Non-pigmented ciliary epithelial cell (primary cell): ENCODE measurements around the gene TTL.
"Not testable (repeated sequence)": the region's sequence is repeated elsewhere in the genome, so short reads cannot be mapped to it uniquely, and the experiment has no call there.

Experiments used
- DNase-seq: peaks from one replicate; pipeline ENCODE4 v3.0.0-alpha.2; 2010; ENCODE audit warnings: low read depth

Gene TTL

DNA sequence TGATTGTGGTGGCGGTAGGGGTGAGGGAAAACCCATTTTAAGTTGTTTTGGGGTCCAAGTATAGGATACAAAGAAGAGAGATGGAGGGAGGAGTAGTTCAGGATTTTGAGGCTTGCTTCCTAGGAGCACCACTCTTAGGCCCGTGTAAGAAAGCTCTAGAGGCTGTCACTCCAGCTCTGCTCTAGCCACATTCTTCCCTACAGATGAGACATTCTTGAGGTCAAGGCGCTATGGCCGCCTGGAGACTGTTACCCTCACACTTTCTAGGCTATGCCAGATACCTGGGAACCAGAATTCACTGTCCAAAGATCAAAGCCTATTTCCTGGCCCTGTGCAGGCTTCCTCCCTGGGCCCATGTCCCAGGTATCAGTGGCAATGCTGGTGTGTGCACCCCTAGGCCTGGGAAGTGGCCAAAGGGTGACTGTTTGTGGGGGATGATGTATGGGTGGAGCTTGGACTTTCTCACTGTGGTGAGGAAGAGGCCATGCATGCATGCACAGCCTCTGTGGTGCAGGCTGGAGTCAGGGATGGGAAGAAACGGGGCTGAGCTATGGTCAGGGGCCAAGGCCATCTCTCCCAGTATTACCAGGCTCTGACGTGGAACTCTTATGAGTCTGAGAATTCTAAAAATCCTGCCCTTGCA is 7.0 kb upstream of the TTL start:
- DNase-seq: no peak

DNA sequence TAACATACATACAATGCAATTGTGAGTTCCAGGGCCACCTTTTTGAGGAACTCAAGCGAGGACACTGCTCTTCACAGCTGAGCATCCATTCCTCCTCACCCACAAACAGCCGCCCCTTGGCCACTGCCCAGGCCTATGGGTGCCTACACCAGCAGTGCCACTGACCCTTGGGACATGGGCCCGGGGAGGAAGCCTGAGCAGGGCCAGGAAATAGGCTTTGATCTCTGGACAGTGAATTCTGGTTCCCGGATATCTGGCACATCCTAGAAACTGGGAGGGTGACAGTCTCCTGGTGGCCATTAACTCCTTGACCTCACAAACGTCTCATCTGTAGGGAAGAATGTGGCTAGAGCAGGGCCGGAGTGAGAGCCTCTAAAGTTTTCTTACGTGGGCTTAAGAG is 5.5 kb upstream of the TTL start:
- no peak for DNase-seq

GRCh38 chr2:112480530-112481049 is 1.4 kb upstream of the TTL start:
- DNase-seq: no peak

- peak; percentile 43 for DNase-seq
Measured at GRCh38 chr2:112481050-112481527, 867 bp upstream of the TTL start.

GRCh38 chr2:112482309-112483041 is 519 bp downstream of the TTL start:
- no peak for DNase-seq

DNA sequence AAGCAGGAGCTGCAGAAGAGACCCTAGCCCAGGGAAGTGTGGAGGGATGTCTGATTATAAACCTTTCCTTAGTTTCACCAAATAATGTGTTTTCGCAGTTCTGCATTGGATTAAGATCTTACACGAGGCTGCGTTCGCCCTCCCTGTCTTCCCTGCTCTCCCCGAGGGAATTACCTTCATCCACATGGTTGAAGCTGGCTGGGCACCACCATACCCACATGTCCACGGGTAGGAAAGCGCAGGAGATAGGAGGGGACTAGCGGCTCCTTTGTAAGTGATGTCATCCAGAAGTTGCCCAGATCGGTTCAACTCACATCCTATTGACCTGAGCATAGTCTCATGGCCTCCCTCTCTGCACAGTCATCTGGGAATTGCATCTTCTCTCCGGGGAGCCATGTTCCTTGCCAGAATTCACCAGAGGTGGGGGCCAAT is 1.1 kb downstream of the TTL start:
- DNase-seq: peak; percentile 34

DNA sequence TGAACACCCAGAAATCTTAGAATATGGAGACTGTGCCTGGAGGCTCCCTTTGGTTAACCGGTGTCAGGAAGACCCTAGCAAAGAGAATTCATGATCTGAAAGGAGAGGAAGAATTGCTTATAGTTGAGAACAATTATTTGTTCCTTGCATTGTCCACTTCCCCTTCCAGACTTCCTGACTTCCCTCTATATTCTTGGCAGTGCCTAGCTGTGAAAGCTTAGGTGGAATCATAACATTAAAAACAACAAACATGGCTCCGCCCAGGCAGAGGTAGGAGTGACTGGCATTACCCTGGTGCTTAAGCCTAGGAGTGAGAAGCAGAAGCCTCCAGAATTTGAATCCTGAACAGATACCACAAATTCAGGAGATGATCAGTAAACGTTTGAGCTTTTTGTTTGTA is 1.9 kb downstream of the TTL start:
- DNase-seq: no peak

DNA sequence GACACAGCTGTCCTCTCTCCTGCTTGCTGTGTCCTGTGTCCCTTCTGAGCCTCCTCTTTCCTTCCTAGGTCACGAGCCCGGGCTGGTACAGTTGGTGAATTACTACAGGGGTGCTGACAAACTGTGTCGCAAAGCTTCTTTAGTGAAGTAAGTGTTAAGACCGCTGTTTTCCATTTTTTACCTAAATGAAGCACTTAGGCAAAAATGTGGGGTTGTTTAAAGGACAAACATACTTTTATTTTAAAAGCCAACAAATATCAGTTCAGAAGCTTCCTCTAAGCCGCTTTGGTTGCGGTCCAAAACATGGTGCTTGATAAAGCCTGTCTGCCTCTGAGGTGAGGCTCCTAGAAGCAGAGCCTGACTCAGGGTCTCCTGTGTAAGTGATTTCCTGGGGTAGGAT is 3.9 kb downstream of the TTL start:
- no peak for DNase-seq

GRCh38 chr2:112486895-112487294 is 4.9 kb downstream of the TTL start:
- DNase-seq: no peak

DNA sequence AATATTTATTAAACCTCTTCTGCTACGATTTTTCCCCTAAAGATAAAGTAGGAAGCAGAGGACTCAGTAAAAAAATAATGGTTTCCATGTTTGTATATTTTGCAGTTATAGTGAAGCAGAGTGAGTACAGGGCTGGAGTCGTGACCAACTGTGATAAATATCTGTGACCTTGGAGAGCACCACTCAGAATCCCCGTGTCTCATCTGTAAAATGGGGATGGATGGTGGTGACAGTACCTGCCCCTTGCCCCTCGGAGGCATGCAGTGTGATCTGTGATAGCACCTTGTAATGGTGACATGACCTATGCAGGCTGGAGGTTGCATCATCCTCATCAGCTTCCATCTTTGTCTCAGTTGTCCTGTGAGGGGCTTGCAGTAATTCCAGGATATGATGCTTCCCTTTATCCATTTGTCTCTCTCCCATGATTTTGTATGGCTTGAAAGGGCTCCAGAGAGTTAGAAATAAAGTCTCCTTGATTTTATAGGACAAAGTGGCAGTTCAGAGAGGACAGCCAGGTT is 5.5 kb downstream of the TTL start:
- DNase-seq: no peak

DNA sequence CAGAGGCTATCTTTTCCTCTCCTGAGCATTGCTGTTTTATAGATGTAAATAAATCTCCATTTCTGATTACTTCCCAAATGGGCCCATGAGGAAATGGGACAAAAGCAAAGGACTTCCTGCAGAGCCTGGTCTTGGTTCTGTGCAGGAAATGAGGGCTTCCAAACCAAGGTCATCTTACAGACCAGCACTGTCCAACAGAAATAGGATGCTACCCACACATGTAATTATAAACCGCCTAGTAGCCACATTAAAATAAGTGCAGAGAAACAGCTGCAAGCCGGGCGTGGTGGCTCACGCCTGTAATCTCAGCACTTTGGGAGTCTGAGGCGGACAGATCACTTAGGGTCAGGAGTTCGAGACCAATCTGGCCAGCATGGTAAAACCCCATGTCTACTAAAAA is 6.2 kb downstream of the TTL start:
- no peak for DNase-seq

GRCh38 chr2:112491946-112492345 is 10.0 kb downstream of the TTL start:
- DNase-seq: no peak

GRCh38 chr2:112493048-112493447 is 11.1 kb downstream of the TTL start:
- no peak for DNase-seq

GRCh38 chr2:112493858-112494648 is 12.1 kb downstream of the TTL start:
- peak; percentile 32 for DNase-seq

DNA sequence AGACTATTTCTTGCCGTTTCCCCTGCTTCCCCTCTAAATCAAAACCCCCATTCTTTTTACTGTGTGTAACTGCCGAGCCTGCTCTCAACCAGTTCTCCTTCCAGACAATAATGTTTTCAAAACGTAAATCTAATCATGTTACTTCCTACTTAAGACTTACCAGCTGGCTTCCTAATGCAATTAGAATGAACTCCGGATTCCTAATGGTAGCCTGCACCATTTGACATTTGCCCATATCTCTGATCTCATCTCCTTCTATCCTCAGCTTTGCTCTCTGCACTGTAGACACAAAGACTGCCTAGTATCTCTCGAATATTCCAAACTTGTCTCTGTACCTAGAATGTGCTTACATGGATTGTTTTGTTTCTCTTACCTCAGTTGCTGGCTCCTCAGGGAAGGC is 12.9 kb downstream of the TTL start:
- no peak for DNase-seq

DNA sequence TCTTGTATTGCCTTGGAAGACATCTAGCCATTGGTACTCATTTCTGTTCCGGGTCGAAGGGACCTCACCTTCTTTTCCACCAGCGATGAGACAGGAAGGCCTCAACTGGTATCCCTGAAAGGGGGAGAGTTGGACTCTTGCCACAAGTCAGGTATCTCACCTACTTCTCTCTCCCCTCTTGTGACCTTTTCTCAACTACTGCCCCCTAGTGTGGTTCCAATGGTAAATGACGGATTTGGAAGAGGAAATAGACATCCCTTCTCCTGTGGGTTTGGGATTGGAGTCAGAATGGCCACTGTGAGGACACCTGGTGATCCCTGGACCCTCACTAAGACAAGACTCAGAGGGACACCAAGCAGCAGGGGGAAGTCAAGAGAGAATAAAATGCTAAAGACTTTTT is 13.9 kb downstream of the TTL start:
- DNase-seq: not testable (repeated sequence)

GRCh38 chr2:112500850-112501484 is 19.0 kb downstream of the TTL start:
- DNase-seq: not testable (repeated sequence)

GRCh38 chr2:112509239-112509998 is 27.5 kb downstream of the TTL start:
- not testable (repeated sequence) for DNase-seq

- DNase-seq: no peak
Measured at GRCh38 chr2:112516801-112517200, 34.8 kb downstream of the TTL start.

GRCh38 chr2:112518807-112519206 is 36.9 kb downstream of the TTL start:
- DNase-seq: no peak

DNA sequence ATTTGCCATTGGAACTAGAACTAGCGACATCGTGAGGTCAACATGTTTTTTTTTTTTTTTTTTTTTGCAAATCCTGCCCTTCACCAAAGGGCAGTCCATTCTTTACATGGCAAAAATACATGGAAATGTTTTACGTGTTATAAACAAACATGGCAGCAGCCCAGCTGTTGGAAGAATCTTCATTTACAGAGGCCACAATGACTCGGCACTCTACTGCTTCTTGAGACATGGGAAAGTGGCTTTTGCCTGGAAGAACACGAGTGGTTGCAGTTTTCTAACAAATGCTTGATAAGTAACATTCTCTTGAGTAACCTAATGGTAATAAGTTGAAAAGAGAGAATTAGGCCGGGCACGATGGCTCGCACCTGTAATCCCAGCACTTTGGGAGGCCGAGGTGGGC is 37.5 kb downstream of the TTL start:
- DNase-seq: no peak
